Adrenal gland (tissue), 12 donors: Measurements from ENCODE around the gene DLG5. TPM values are rescaled to one million over a fixed set of nuclear protein-coding genes. Genes with fewer than 3 reads are reported as not detected.

ENCODE experiments used
- DNase-seq, 7 donors: peaks; one replicate each; pipeline ENCODE4 v3.0.0-alpha.2; 2019 to 2020
- H3K27ac ChIP-seq, 5 donors: fragments of 200-600 bp; sonication (generic) in 4 of 5; 1 replicate in 3 of 5; 2 replicates in 2 of 5; pipeline versions ENCODE4 v1.5.1 to v1.8.0; 2016 to 2020; ENCODE audit warnings: mild to moderate bottlenecking in 1 of 5
- H3K27me3 ChIP-seq: fragments of 200-600 bp; 2 replicates; pipeline ENCODE4 v1.8.0; 2021
- H3K36me3 ChIP-seq, 2 donors: fragments of 200-600 bp; replicated peaks in 1 of 2; 1 replicate in 1 of 2; 2 replicates in 1 of 2; pipeline versions ENCODE4 v1.5.1 to v1.8.0; 2018 to 2022
- H3K4me1 ChIP-seq, 2 donors: fragments of 200-600 bp; replicated peaks in 1 of 2; 1 replicate in 1 of 2; 2 replicates in 1 of 2; pipeline versions ENCODE4 v1.5.1 to v1.8.0; 2018 to 2021
- H3K4me3 ChIP-seq, 4 donors: fragments of 200-600 bp; sonication (generic) in 3 of 4; one replicate each; pipeline ENCODE4 v1.5.1; 2016 to 2018
- H3K9me3 ChIP-seq, 3 donors: fragments of 200-600 bp; sonication (generic) in 1 of 3; replicated peaks in 1 of 3; 1 replicate in 2 of 3; 2 replicates in 1 of 3; pipeline versions ENCODE4 v1.5.1 to v1.8.0; 2016 to 2021
- CTCF ChIP-seq, 6 experiments: fragments of 450-650 bp in 4 of 6; fragments of 200-600 bp in 2 of 6; sonication (generic) in 1 of 6; IDR thresholded peaks; 1 replicate in 5 of 6; 2 replicates in 1 of 6; pipeline versions ENCODE4 v1.5.1 to v1.8.0; 2016 to 2021; ENCODE audit warnings: antibody characterized with exemption in 6 of 6, mild to moderate bottlenecking in 2 of 6, moderate library complexity in 1 of 6
- POLR2A ChIP-seq, 2 donors: fragments of 450-650 bp; IDR thresholded peaks; one replicate each; pipeline ENCODE4 v1.6.1; 2017; ENCODE audit warnings: antibody characterized with exemption in 2 of 2, mild to moderate bottlenecking in 2 of 2, moderate library complexity in 1 of 2
- WGBS, 4 donors: extraction: QIAGEN DNeasy Blood & Tissue Kit in 2 of 4; methylation state at CpG; one replicate each; pipeline versions ENCODE4 v1.1.5 to v1.1.7; 2013 to 2017; 5-methylcytosine and 5-hydroxymethylcytosine counted together
- intact Hi-C, 2 donors: fragments of 100-400 bp; cut with DNase I; formaldehyde crosslinking; loops; one replicate each; pipeline versions ENCODE4 v1.14.1 to v1.15.0; 2022 to 2023
- polyA plus RNA-seq, 3 donors: library from polyadenylated mRNA; stranded (reverse); fragments of 200-250 nt in 2 of 3; fragments of 350-450 nt in 1 of 3; fragmentation: Illumina TruSeq in 1 of 3; extraction: RNeasy Lipid Tissue Mini Kit (QIAGEN cat#74804) in 1 of 3; gene quantifications; one replicate each; pipeline ENCODE4 v1.2.3, GENCODE V29; 2013 to 2014
- total RNA-seq, 9 donors: library from RNA; depleted of rRNA in 4 of 9; stranded (reverse); fragments of >200 nt in 4 of 9; fragments of 120-200 nt in 1 of 9; fragmentation: NEBNext Ultra II Directional in 1 of 9; extraction: Animal tissue kit (Norgen Biotek cat#: 25700) in 1 of 9; gene quantifications; one replicate each; pipeline versions ENCODE4 v1.1.0 to v1.2.4, GENCODE V29; 2013 to 2023
- donor health status: healthy with polysubstance abuse.
- donor health status: Bipolar disorder and iron deficiency.
- donor health status: DM: yes; HTN: yes; CAD: no.
- donor health status: DM: no; HTN: no; CAD: no.
- donor health status: DM: no; HTN: no; CAD: no.
- donor health status: DM: yes; HTN: yes; CAD: no.

Gene DLG5
- total and polyA plus RNA-seq, 12 donors: 32.6 to 175 (median 101) TPM

DNA sequence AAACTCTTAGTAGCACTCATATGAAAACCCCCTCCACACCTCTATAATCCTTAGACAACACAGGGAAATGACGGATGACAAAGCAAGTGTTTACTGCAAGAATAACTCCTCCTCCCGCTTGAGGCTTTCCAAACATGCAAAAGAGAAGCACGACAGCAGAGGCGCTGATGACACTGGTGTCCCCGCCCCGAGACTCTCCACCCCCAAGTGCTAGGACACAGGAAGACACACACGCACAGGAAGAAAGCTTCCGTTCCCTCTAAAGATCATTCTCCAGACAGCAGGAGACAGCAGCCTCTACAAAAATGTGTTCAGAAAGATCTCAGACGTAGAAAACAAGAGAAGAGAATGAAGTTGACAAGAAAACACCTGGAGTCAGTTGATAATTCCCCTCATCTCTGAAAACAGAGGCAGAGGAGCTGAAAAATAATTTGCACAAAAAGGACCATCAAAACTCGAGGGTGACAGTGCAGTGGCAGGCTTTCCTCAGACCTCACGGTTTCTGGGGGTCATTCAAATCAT lies 90.2 kb downstream of the DLG5 start:
- H3K9me3 ChIP-seq: no peaks in the 10 kb centered on the region
- intact Hi-C loops: no loop called here
- no peak overlapping the region for H3K4me3 ChIP-seq
- no peaks in the 10 kb centered on the region for H3K27me3 ChIP-seq
- H3K27ac ChIP-seq: peak overlapping the region in 4 of 5 donors; percentile 43 to 87 (median 76)
- peaks cover 0 to 70% of the 10 kb centered on the region in 2 donors for H3K36me3 ChIP-seq
- H3K4me1 ChIP-seq: peaks cover 9 to 55% of the 10 kb centered on the region in 2 donors
- TF ChIP-seq CTCF (IDR thresholded peaks at IDR 0.05) (no peak), POLR2A (IDR thresholded peaks at IDR 0.05) (peak; percentile 45 to 52)
- peak; percentile 66 to 96 (median 82) for DNase-seq
- 43 to 50% (median 43%) methylated on average over 11 of the region's 11 CpGs for WGBS, 4 donors

DNA sequence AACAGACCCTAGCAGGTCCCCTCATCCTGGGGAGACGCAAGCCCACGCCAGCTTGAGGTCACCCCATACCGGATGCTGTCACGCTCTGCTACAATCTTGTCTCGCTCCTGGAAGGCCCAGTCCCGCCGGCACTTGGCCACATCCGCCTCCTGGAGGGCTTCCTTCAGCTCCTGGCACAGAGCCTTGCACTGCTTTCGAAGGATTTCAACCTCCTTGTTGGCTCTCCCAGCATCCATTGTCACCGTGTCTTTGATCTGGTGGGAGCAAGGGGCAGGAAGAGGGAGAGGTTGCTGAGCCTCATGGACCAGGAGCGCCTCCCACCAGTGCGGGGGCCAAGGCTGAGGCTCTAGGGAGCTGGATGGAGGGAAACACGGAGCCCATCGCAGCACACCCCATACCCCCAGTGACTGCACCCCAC lies 90.9 kb downstream of the DLG5 start:
- TF ChIP-seq CTCF (IDR thresholded peaks at IDR 0.05) (no peak), POLR2A (IDR thresholded peaks at IDR 0.05) (no peak)
- intact Hi-C loops: no loop called here
- H3K9me3 ChIP-seq: no peaks in the 10 kb centered on the region
- H3K4me3 ChIP-seq: no peak overlapping the region
- peak in 5 of 7 donors; percentile 52 to 84 (median 65) for DNase-seq
- peaks cover 0 to 70% of the 10 kb centered on the region in 2 donors for H3K36me3 ChIP-seq
- WGBS, 4 donors: 62 to 76% (median 75%) methylated on average over 12 to 14 of the region's 14 CpGs
- H3K4me1 ChIP-seq: peaks cover 9 to 55% of the 10 kb centered on the region in 2 donors
- H3K27ac ChIP-seq: peak overlapping the region; percentile 6 to 87 (median 66)
- no peaks in the 10 kb centered on the region for H3K27me3 ChIP-seq

- Histone ChIP-seq H3K9me3 (no peaks in the 10 kb centered on the region), H3K4me1 (peaks cover 9 to 55% of the 10 kb centered on the region in 2 donors), H3K36me3 (peaks cover 0 to 75% of the 10 kb centered on the region in 2 donors), H3K4me3 (no peak overlapping the region), H3K27me3 (no peaks in the 10 kb centered on the region), H3K27ac (peak overlapping the region in 4 of 5 donors; percentile 6 to 87 (median 76))
- no peak for DNase-seq
- intact Hi-C loops: no loop called here
- WGBS, 4 donors: 63 to 84% (median 69%) methylated on average over 13 of the region's 13 CpGs
- no peak for TF ChIP-seq POLR2A (IDR thresholded peaks at IDR 0.05)
These were observed 91.4 kb downstream of the DLG5 start for GRCh38 chr10:77834943-77835668.

- Histone ChIP-seq H3K36me3 (peaks cover 0 to 81% of the 10 kb centered on the region in 2 donors), H3K27me3 (no peaks in the 10 kb centered on the region), H3K27ac (peak overlapping the region in 3 of 5 donors; percentile 66 to 87 (median 87)), H3K4me3 (no peak overlapping the region), H3K4me1 (peaks cover 9 to 55% of the 10 kb centered on the region in 2 donors), H3K9me3 (no peaks in the 10 kb centered on the region)
- intact Hi-C loops: no loop called here
- TF ChIP-seq CTCF (IDR thresholded peaks at IDR 0.05) (no peak), POLR2A (IDR thresholded peaks at IDR 0.05) (no peak)
- DNase-seq: no peak
- 56 to 80% (median 67%) methylated on average over 1 to 2 of the region's 2 CpGs for WGBS, 4 donors
These were observed 92.0 kb downstream of the DLG5 start for GRCh38 chr10:77834540-77834939.
